GM12892 (cell line): ENCODE measurements around the gene ZNF334.

Experiments
- DNase-seq: peaks from one replicate; pipeline ENCODE4 v3.0.0; 2011; ENCODE audit not compliant: insufficient read length
- FAIRE-seq: peaks from 2 replicates; lab custom pipeline; 2011; peaks lifted over from hg19 to GRCh38; lab: Jason Lieb, UNC
- POLR2A ChIP-seq: IDR thresholded peaks from 2 replicates; pipeline ENCODE4 v1.6.1; 2011; ENCODE audit warnings: low read depth, low read length, control low read depth
- POLR2AphosphoS5 ChIP-seq: IDR thresholded peaks from 2 replicates; pipeline ENCODE4 v1.6.1; 2011; ENCODE audit warnings: low read depth, low read length, control low read depth
- TAF1 ChIP-seq: IDR thresholded peaks from 2 replicates; pipeline ENCODE4 v1.6.1; 2011; ENCODE audit warnings: low read depth, mild to moderate bottlenecking, control low read depth, low read length, borderline replicate concordance

The ZNF334 gene

DNA sequence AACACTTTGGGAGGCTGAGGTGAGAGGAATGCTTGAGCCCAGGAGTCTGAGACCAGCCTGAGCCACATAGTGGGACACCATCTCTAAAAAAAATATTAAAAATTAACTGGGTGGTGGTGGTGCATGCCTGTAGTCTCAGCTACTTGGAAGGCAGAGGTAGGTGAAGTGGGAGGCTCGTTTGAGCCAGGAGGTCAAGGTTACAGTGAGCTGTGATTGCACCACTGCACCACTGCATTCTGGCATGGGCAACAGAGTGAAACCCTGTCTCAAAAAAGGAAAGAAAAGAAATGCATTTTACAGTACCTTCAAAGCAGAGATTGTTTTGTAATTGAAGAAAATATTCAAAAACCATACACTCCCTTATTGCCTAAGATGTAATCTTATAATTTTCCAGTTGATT is 30.6 kb upstream of the ZNF334 start:
- FAIRE-seq (no peak), DNase-seq (no peak)
- TF ChIP-seq POLR2A: no peak
- no peak for TF ChIP-seq TAF1
- no peak for TF ChIP-seq POLR2AphosphoS5

DNA sequence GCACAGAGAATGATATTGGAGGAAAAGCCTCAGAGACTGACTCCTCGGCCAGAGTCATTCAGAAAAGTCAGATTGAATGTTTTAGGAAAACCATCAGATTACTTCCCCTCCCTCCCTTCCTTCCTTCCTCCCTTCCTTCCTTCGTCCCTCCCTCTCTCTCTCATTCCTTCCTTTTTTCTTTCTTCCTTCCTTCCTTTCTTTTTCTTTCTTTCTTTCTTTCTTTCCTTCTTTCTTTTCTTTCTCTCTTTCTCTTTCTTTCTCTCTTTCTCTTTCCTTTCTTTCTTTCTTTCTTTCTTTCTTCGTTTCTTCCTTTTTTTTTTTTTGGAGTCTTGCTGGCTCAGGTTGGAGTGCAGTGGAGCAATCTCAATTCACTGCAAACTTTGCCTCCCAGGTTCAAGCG is 29.7 kb upstream of the ZNF334 start:
- DNase-seq: no peak

DNA sequence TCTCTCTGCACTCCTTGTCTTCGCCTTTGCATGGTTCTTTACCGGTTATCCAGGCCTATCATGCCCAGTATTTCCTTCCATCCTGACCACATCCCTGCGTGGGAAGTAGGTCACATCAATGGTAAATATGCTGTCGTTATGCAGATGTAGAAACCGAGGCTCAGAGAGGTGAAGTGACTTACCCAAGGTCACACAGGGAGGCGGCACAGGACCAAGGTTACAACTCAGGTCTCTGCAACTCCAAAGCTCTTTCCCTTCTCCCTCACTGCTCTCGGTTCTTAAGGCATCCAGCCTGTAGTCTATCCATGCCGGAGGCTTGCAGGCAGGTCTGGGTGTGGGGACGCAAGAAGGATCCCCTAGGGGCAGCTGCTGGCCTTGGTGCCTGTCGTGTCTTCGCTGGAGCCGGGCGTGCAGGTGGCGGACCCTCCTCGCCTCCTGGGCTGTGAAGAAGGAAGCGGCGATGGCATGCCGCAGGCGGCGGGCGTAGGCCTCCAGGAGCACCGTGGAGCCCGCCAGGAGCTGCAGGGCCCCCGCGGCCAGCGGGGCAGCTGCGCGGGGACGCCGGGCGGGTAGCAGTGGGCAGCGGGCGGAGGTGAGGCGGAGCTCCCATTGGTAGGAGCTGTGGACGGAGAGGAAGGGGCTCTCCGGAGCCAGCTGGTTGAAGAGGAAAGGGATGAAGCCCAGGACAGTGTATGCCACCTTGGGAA is 28.0 kb upstream of the ZNF334 start:
- no peak for TF ChIP-seq POLR2A
- TF ChIP-seq TAF1: no peak
- no peak for DNase-seq
- FAIRE-seq: no peak

More for the DNA sequence above, 29.7 kb upstream of the ZNF334 start:
- FAIRE-seq: no peak
- TF ChIP-seq POLR2AphosphoS5: no peak
- no peak for TF ChIP-seq TAF1
- TF ChIP-seq POLR2A: no peak

GRCh38 chr20:46539113-46539512 is 25.8 kb upstream of the ZNF334 start:
- TF ChIP-seq POLR2AphosphoS5: no peak
- TF ChIP-seq POLR2A: no peak
- no peak for TF ChIP-seq TAF1
- DNase-seq (no peak), FAIRE-seq (no peak)

DNA sequence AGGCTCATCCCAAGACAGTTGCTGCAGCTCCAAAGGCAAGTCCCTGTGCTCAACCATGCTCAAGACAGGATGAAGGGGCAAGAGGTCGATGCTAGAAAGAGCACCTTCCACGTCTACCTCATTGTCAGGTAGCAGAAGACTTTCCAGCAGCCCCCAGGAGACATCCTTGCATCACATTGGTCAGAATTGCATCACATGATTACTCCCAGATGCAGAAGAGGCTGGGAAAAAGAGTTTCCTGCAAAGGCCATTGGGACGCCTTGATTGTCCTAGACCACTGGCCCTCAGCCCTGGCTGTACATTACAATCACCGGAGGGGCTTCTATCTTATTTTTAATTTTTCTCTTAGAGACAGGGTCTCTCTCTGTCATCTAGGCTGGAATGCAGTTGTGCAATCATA is 17.3 kb upstream of the ZNF334 start:
- DNase-seq (no peak), FAIRE-seq (no peak)
- TF ChIP-seq TAF1: no peak
- TF ChIP-seq POLR2A: no peak
- no peak for TF ChIP-seq POLR2AphosphoS5

- no peak for DNase-seq
- TF ChIP-seq TAF1 (no peak), POLR2AphosphoS5 (no peak), POLR2A (no peak)
- no peak for FAIRE-seq
Observed at GRCh38 chr20:46523696-46524328, 10.5 kb upstream of the ZNF334 start.

DNA sequence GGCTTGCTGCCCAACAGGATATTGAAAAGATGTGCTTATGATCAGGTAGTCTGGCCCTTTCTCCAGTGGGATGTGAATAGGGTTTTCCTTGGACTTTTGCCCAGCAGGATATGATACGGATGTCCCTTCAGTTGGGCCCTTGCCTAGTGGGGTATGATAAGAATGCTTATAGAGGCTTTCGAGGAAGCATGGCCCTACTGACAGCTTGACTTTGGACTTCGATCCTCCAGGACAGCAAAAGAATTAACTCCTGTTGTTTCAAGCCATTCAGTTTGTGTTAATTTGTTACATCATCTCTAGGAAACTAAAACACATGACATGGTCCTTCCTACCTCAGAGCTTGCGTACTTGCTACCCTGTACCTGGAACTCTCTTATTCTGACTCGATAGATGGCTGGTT is 9.7 kb upstream of the ZNF334 start:
- TF ChIP-seq POLR2A (no peak), POLR2AphosphoS5 (no peak), TAF1 (no peak)
- DNase-seq: no peak
- FAIRE-seq: no peak

GRCh38 chr20:46520976-46521579 is 7.7 kb upstream of the ZNF334 start:
- no peak for TF ChIP-seq POLR2AphosphoS5
- TF ChIP-seq POLR2A: no peak
- TF ChIP-seq TAF1: no peak
- DNase-seq (no peak), FAIRE-seq (peak; percentile 44)

- DNase-seq (no peak), FAIRE-seq (no peak)
- no peak for TF ChIP-seq POLR2A
- TF ChIP-seq TAF1: no peak
- no peak for TF ChIP-seq POLR2AphosphoS5
Observed at GRCh38 chr20:46520540-46520939, 7.2 kb upstream of the ZNF334 start.

DNA sequence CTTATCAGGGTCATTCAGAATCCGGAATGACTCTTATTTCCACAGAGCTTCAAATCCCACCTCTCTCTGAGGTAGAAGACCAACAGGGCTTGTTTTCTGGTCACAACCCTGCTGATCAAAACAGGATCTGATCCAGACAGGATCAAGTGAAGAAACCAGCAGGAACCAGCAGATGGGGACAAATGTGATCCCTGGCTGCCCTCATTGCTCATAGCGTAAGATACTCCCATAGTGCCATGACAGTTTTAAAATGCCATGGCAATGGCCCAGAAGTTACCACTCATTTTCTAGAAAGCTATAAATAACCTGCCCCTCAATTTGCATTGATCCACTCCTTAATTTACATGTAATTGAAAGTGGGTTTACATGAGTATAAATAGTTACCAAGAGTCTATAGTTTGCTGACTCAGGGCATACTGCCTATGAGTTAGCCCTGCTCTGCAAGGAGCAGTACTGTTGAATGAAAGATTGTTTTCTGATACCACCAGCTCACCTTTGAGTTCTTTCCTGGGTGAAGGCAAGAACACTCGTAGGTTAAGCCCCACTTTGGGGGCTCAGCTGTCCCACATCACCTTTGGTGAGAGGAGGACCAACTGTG is 6.2 kb upstream of the ZNF334 start:
- no peak for DNase-seq
- FAIRE-seq: no peak
- no peak for TF ChIP-seq TAF1
- TF ChIP-seq POLR2A: no peak
- no peak for TF ChIP-seq POLR2AphosphoS5

DNA sequence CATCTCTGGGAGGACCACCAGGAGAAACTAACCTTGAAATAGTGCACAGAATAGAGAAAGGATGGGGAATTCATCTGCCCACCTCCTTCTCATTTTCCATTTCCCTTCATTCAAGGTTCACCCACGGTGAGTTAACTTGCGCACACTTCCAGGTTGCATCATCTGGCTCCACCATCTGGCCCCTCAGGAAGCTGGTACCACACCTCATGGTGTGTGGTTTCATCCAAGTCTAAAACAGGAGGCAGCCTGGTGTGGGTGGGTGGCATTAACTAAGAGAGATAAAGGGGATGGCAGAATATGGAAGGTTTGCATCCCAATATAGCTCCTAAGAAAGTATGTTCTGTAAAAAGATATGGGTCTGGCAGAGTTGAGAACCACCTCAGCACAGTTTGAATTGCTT is 3.8 kb downstream of the ZNF334 start:
- TF ChIP-seq POLR2AphosphoS5: no peak
- TF ChIP-seq TAF1: no peak
- TF ChIP-seq POLR2A: no peak
- DNase-seq (no peak), FAIRE-seq (no peak)

DNA sequence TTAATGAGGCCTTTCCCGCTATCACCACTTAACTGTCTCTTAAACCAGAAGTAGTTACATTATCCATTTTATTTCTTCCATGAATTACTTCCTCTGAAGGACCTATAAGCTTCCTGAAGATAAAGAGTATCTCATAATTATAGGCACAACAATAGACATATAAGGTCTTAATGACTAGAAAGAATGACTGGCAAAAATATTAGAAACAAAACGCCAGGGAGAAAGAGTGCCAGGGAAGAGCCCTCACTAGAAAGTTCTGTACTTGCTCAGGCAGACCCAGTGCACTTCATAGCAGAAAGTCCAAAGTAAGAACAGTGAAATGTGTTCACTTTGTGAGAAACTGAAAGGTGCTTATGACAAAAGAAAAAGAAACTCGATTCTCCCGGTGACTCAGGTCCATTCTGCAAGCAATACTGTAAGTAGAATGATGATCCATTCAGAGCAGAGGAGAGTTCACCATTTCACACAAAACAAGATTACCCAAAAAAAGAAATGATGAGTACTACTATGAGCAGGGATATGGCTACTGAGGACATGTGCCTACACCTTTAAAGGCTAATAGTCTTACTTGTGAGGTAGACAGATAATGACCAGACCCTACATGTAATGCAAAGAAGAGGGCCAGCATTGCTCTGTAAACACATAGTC is 5.5 kb downstream of the ZNF334 start:
- DNase-seq (no peak), FAIRE-seq (no peak)

More for the DNA sequence above, 5.5 kb downstream of the ZNF334 start:
- no peak for TF ChIP-seq TAF1
- TF ChIP-seq POLR2A: no peak
- no peak for TF ChIP-seq POLR2AphosphoS5
